Measurements from ENCODE around the gene FAM20C. TPM values are rescaled to one million over a fixed set of nuclear protein-coding genes. Genes with fewer than 3 reads are reported as not detected.

The FAM20C gene
- total RNA-seq, 1 donor from 2014 or later, result 18.5 TPM

GRCh38 chr7:207418-208129 is 15.2 kb downstream of the FAM20C start:
- no peak for DNase-seq (ENCODE audit: extremely low read depth, low read depth, low spot score)

GRCh38 chr7:208130-208673 is 15.8 kb downstream of the FAM20C start:
- DNase-seq (ENCODE audit: extremely low read depth, low read depth, low spot score), result no peak

- DNase-seq (ENCODE audit: extremely low read depth, low read depth, low spot score), result no peak
These were observed 16.4 kb downstream of the FAM20C start for GRCh38 chr7:208816-209215.

GRCh38 chr7:209416-209815 is 17.0 kb downstream of the FAM20C start:
- no peak for DNase-seq (ENCODE audit: extremely low read depth, low read depth, low spot score)

DNA sequence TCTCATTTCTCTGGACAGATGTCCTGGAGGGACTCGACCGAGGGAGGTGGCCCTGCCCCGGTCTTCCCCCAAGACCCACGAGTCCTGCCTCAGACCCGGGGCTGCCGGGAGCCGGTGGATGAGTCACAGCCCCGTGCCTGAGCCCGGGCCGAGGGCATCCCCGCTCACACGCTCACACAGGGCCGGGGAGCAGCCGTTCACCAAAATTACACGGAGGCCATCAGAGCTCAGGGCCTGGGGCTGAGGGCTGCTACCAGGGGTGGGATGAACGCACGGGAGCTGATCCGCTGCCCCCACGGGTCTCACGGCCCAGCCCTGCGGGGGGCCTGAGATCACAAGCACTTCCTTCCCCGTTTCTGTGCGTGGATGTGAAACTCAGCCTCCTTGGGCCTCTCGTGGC is 17.5 kb downstream of the FAM20C start:
- DNase-seq (ENCODE audit: extremely low read depth, low read depth, low spot score), result no peak

DNA sequence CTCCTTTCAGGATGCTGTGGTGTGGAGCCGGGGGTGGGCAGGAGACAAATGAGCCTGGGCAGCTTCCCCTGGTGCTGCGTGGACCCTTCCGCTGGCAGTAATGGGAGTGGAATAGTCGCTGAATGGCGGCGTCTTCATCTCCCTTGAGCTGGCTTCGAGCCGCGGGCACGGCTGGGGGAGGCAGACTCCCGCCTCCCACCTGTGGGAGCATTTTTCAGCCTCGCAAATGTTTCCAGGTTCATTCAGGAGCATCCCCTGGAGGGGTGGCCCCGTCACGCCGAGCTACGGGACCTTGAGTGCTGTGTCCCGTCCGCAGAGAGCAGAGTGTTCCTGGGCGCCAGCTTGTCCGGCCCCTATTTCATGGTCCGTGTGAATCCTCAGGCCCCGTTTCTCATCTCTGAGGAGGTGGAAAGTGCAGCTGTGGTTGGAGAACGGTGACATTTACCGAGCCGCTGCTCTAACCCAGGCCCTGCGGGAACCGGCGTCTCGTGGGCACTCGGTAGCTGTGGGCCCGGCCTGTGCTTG is 18.1 kb downstream of the FAM20C start:
- no peak for DNase-seq (ENCODE audit: extremely low read depth, low read depth, low spot score)

- DNase-seq (ENCODE audit: extremely low read depth, low read depth, low spot score), result no peak
These were observed 18.8 kb downstream of the FAM20C start for GRCh38 chr7:211033-211714.

- no peak for DNase-seq (ENCODE audit: extremely low read depth, low read depth, low spot score)
These were observed 19.3 kb downstream of the FAM20C start for GRCh38 chr7:211715-212058.

GRCh38 chr7:212754-213153 is 20.4 kb downstream of the FAM20C start:
- DNase-seq (ENCODE audit: extremely low read depth, low read depth, low spot score), result no peak

DNA sequence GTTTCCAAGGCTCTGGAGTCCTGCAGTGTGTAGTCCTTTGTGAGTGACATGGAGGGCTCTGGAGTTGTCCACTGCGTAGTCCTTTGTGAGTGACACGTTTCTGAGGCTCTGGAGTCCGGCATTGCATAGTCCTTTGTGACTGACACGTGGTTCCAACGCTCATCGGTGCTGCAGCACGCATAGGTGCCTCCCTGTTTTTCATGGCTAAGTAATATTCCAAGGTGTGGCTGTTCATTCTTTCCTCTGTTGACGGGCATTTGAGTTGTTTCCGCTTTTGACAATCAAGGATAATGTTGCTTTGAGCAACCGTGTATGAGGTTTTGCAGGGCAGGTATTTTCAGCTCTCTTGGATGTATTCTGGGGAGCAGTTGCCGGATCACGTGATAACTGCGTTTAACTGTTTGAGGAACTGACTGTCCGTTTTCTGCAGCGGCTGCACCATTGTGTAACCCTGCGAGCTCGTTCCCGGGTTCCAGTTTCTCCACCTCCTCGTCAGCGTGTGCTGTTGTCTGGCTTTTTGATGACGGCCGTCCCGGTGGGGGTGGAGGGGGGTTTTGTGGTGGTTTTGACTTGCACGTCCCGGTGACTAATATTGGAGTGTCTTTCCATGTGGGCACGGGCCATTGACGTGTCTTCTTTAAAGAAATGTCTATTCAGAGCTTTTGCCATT is 21.1 kb downstream of the FAM20C start:
- no peak for DNase-seq (ENCODE audit: extremely low read depth, low read depth, low spot score)

DNA sequence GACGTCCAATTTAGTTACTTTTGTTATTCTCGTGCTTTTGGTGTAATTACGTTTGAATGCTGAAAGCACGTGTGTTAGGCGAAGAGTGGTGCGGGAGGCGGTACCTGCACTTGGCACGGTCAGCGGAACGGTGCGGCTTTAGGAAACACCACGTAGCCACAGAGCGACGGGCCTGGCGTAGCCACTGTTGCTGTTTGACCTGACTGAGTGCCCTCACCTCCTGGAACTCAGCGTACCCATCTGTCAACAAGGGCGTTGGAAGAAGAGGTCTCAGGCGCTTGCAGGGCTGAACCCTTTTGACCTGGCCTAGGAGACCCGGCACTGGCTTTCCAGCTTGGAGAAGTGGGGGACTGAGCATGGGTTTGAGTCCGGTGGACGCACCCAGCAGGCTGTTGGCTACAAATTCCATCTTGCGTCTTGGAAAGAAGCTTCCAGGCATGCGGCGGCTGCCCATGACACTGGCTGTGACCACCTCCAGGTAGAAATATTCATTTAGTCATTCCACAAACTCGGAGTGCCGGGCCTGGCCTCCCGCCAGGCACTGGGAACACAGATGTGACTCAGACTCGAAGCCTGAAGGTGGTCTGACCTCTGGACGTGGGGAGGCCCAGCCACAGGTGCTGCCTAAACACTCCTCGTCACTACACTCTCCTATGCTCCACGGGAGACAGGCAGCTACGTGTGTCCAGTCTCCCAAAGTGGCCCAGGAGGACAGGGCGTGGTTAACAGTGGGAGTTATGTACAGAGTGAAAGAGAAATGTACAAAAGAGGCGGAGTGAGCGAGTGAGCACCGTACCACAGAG is 22.2 kb downstream of the FAM20C start:
- DNase-seq (ENCODE audit: extremely low read depth, low read depth, low spot score), result no peak

- no peak for DNase-seq (ENCODE audit: extremely low read depth, low read depth, low spot score)
These were observed 24.3 kb downstream of the FAM20C start for GRCh38 chr7:216360-217300.

GRCh38 chr7:217781-218180 is 25.4 kb downstream of the FAM20C start:
- no peak for DNase-seq (ENCODE audit: extremely low read depth, low read depth, low spot score)

GRCh38 chr7:218316-218715 is 25.9 kb downstream of the FAM20C start:
- DNase-seq (ENCODE audit: extremely low read depth, low read depth, low spot score), result no peak

- DNase-seq (ENCODE audit: extremely low read depth, low read depth, low spot score), result no peak
These were observed 26.7 kb downstream of the FAM20C start for GRCh38 chr7:218896-219580.

DNA sequence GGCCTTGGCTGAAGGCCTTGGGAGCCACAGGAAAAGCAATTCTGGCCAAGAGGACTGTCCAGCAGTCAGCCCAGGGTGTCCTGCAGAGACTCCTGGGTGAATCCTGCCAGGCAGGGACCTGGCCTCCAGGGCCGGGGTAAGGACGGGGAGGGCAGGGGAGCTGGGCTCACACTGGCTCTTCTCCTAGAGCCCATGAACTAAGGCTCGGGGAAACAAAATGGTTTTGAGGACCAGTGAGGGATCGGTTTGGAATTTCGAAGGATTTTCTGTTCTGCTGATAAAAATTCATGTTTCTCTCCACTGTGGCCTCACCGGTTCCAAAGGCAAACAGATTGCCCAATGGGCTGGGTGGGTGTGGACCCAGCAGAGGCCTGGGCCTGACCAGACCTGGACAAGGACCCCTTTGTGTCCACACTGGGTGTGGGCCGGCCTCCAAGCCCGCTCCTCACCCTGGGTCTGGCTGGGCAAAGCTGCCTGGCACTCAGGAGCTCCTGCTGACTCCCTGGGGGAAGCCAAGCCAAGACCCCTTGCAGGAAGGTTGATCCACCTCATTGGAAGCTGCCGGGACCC is 27.3 kb downstream of the FAM20C start:
- DNase-seq (ENCODE audit: extremely low read depth, low read depth, low spot score), result no peak

DNA sequence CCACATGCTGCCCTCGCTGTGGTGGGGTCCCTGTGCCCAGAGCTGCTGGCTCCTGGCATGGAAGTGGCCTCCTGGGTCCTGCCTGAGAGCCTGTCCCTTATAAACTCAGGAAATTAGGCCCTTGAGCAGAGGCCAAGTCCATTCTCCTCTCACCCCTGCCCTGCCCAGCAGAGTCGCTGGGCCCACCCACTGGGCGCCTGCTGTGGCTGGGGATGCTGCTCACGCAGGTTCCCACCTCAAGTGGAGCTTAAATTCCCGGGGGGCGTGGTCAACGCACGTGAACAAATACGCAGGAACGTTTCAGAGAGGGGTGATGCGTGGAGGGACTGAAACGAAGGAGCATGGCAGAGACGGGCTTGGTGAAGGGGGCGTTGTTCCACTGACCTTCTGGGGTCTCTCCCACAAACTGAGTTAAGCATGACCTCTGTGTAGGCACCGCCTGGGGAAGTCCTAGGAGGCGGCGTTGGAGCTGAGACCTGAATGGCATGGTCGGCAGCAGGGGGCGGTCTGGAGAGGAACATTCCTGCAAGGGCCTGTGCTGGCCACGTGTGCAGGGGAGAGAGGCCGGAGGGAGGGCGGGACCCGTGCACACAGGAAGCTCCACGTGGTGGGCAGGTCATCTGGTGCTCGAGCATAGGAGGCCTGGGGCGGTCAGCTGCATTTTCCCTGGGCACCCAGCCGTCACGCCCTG is 27.9 kb downstream of the FAM20C start:
- DNase-seq (ENCODE audit: extremely low read depth, low read depth, low spot score), result no peak
